Skin of body (tissue), 2 donors: Measurements from ENCODE around the gene HOXD3. TPM values are rescaled to one million over a fixed set of nuclear protein-coding genes. Genes with fewer than 3 reads are reported as not detected.

Source experiments
- DNase-seq: peaks from one replicate; lab custom pipeline; 2025; lab: John Stamatoyannopoulos, UW
- total RNA-seq: library from RNA; depleted of rRNA; stranded (reverse); fragments of >200 nt; gene quantifications from one replicate; pipeline ENCODE4 v1.2.3, GENCODE V29; 2014

The HOXD3 gene
- total RNA-seq, 1 donor from 2014 or later: 9.7 TPM

DNA sequence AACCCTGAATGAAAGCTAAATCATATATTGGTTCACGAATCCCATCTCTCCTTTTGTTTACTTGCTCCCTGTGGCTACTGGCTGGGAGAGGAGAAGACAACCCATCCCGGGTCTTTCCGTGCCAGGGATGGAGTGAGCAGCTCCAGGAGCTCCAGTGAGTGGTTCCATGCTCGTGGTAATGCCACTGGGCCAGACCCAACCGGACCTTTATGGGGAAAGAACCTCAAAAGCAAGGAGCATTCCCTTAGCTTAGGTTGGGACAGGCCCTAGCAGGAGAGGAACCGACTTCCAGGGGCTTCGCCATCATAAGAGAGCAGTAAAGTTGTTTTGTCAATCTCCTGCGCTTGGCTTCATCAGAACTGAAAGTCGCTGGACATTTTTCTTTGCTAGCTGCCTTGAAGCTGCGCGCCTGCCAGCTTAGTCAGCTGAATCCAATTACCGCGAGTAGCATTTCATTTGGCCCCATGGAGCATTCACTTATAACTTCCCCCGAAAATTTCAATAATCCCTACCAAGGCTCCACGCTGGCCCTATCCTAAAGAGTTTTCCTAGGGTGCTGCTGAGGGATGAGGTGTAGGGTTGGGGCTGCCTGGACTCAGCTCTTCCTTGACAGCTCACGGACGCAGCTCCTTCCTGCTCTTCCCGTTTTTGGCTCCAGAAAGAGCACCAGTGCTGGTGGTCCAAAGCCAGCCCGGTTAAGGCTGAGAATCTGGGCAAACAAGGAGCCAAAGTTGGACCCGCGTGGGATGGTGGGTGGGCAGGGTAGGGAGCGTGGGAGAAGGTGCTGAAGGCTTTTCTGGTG, 4.9 kb downstream of the HOXD3 start:
- DNase-seq: peak; percentile 78

DNA sequence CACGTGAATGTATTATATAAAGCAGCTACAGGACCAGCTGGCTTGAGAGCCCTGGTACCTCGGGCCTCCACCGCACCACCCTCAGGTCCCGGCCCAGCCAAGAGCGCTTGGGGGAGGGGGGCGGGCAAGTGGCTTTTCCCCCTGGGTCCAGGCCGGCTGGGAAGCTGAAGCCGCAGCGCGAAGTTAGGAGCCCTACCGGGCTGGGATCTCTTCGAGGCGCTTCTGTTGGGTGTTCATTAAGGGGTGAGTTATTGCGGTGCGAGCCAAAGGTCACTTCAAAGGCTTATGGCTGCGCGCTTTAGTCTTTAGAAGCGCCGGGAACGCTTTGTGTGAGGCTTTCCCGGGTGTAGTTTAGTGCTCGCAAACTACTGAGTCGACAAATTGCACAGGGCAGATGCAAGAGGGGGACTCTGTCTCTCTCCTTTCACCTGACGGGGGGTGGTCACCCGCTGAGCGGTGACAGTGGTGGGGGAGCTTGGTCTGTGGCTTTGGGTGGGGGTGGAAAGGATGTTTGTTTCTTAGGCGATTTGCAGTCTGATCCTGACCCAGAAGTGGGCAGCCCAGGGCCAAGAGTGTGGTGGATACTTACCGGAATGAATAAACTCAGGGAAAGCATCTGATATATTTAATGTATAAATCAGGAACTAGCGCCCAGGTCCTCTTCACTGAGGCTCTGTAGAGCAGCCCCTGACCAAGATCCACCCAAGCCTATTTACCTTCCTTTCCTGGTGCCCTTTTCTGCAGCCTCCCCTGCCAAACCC, 6.0 kb downstream of the HOXD3 start:
- no peak for DNase-seq

DNA sequence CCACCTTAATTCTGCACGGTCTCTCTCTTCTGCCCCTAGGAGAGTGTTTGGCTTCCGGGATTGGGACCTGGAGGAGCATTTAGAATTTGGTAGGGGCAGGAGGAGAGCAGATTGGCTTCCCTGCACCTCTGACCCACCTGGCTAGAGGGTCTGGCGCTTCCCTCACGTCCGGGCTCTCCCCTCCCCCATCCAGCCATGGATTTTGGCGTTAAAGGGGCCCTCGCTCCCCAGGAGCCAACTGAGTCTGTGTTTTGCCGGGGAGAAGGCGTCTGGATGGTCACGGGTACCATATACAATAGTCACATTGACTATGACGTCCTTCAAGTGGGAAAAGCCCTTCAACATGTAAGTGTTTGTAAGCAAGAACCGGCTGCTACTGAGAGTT, 6.6 kb downstream of the HOXD3 start:
- DNase-seq: no peak

DNA sequence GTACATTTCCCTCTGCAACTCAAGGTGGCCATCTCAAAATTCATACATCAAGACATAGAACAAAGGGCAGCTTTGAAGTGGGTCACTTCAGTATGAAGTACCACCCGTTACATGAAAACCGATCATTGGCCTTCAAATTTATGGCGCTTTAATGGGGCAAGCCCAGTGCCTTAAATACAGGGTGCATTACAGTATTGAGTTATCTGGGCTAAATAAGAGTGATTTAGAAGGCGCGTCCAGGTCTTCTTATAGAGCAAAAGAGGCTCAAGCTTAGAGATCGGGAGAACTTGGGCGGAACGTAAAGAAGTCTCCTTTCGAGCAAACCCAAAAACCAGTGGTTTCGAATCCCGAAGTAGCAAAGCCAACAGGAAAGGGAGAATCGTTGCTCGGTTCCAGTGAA, 7.1 kb downstream of the HOXD3 start:
- DNase-seq: no peak

DNA sequence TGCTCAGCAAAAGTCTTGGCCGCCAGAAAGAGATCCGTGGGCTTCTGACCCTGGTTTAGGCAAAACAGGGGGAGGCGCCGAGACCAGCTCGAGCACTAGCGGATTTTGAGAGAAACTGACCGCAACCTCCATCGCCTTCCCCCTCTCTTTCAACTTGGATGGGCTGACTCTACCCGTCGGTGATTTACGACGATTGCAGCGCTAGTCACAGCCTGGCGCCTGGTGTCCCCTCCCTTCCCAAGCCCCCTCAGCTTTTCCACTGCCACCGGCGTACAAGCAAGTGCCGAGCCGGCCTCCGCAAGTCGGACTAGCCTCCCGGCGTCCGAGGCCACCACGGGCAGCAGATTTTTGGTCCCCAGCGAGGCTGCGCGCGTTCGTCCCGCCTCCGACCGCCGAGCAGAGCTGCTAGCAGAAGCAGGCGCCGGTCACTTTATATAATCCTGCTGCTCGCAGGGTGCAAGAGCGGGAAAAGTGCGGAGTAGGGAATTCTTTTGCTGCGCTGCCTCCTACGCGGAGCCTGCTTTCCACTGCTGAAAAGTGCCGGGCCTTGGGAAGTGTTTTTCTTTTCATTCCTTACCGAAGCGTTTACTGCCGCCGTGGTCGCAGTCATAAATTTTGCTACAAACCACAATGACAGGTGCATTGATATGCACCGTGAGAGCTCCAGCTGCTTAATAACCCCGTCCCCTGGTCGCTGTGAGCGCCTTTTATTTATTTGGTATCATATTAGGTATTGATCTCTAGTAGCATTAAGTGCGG, 7.7 kb downstream of the HOXD3 start:
- no peak for DNase-seq

DNA sequence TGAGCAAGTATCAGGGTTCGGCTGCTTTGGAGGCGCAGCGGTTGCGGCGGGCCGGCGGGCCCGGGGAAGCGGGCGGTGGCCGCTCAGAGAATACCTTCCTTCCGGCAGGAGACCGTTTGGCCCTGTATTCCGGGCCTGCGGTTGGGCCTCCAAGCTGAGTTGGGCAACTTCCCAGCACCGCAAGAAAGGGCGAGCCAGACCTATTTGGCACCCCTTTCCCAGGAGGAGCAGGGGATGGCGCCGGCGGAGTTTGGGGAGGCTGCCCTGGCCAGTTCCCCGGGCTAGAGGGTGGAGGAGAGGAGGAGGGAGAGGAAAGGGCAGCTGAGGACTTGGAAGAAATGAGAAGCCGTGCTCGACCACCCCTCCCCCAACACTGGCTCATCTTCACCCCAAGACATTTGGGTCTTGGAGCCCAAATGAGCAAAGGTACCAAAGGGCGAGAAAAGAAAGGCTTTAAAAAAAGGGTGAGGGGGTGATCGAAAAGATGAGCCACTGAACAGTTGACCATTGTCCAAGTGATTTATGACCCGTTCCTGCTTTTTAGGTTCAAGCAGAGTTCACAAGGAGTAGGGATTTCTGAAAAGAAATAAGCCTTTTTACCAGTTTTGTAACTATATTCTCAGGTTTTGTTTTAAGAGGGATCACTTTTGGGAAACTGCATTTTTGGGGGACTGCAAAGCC, 8.4 kb downstream of the HOXD3 start:
- DNase-seq: no peak

DNA sequence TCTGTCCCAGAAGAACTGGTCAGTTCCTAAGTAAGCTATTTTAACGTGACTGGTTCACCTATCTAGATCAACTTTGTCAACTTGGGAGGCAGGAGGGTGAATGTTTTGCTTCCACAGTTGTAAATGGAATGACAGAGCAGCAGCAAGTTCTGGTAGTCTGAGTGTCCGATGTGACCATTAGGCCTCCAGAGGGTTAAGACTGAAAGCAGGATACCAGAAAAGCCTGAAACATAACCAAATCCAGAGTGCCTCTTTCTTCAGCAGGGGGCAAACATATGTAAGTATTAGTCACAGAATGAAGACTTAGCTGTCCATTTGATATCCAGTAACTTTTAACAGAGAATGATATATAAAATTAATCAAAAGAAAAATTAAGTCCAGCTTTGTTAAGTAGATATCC, 9.2 kb downstream of the HOXD3 start:
- no peak for DNase-seq

DNA sequence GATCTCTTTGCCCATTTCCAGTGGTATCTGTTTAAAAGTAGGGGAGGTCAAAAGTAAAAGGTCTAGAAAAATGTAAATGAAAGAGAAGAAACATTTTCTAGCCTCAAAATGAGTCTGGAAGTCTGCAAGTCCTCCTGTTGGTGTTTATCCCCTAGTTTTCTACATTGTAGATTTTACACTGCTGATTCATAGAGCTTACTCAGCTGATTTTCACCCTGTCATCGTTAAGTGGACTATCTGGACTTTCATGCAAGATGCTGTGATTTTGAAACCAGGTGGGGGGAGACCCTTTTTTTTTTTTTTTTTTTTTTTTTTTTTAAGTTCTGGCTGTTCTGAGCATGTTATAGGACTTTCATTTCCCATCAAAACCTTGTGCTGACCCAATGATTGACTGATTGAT, 10.3 kb downstream of the HOXD3 start:
- DNase-seq: no peak

DNA sequence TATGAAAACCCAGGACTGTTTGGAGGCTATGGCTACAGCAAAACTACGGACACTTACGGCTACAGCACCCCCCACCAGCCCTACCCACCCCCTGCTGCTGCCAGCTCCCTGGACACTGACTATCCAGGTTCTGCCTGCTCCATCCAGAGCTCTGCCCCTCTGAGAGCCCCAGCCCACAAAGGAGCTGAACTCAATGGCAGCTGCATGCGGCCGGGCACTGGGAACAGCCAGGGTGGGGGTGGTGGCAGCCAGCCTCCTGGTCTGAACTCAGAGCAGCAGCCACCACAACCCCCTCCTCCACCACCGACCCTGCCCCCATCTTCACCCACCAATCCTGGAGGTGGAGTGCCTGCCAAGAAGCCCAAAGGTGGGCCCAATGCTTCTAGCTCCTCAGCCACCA, 12.1 kb downstream of the HOXD3 start:
- DNase-seq: no peak

DNA sequence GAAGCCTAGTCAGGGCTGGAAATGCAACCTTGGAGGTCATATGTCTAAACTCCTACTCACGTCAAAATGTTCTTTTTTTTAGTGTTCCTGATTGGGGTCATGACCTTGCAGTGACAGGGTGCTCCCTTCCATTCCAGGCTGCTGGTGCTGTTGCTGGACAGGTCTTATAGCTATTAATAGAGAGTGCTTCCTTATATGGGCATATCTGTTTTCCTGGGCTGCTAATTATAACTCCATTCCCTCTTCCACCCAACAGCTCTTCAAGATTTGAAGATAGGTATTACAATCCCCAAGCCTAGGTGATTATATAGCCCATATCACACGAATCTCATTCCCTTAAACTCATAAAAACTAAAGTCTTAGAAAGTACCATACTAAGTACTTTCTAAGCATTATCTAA, 12.6 kb downstream of the HOXD3 start:
- no peak for DNase-seq

DNA sequence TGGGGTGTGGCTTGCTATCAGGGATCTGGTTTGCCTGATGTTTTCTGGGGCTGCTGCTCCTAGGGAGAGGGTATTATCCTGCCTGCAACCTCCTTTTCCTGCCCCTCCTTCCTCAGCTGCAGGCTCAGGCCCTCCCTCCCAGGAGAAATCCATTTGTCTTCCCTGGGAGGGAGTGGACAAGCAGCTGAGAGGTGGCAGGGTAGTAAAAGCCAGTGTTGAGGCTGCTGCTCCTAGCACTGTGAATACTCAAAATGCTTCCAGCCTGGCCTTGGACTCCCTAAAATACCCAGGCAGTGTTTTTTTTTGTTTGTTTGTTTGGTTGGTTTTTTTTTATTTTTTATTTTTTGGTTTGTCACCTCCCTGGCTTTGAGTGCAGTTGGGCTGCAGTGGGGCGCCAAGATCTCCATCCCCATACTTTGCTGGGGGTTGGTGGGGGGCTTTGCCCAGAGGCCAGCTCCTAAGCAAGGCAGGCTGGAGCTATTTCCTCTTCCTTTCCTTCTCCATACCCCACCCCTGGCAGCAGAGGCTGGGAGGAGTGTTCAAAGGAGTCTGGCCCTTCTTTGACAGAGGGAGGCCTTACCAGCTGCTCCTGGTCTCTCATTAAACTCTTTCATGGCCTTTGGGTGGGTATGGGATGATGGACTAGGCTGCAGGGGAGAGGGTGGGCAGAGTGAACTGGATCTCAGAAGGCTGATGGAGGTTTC, 13.6 kb downstream of the HOXD3 start:
- DNase-seq: no peak

DNA sequence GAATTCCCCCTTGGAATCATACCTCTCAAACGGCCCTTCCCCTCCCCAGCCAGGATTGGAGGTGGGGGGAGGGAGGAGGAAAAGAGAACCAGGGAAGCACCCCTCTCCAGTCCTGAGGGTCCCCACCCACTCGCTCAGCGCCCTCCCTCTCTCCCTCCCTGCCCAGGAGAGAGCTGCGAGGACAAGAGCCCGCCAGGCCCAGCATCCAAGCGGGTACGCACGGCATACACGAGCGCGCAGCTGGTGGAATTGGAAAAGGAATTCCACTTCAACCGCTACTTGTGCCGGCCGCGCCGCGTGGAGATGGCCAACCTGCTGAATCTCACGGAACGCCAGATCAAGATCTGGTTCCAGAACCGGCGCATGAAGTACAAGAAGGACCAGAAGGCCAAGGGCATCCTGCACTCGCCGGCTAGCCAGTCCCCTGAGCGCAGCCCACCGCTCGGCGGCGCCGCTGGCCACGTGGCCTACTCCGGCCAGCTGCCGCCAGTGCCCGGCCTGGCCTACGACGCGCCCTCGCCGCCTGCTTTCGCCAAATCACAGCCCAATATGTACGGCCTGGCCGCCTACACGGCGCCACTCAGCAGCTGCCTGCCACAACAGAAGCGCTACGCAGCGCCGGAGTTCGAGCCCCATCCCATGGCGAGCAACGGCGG, 14.4 kb downstream of the HOXD3 start:
- DNase-seq: no peak

DNA sequence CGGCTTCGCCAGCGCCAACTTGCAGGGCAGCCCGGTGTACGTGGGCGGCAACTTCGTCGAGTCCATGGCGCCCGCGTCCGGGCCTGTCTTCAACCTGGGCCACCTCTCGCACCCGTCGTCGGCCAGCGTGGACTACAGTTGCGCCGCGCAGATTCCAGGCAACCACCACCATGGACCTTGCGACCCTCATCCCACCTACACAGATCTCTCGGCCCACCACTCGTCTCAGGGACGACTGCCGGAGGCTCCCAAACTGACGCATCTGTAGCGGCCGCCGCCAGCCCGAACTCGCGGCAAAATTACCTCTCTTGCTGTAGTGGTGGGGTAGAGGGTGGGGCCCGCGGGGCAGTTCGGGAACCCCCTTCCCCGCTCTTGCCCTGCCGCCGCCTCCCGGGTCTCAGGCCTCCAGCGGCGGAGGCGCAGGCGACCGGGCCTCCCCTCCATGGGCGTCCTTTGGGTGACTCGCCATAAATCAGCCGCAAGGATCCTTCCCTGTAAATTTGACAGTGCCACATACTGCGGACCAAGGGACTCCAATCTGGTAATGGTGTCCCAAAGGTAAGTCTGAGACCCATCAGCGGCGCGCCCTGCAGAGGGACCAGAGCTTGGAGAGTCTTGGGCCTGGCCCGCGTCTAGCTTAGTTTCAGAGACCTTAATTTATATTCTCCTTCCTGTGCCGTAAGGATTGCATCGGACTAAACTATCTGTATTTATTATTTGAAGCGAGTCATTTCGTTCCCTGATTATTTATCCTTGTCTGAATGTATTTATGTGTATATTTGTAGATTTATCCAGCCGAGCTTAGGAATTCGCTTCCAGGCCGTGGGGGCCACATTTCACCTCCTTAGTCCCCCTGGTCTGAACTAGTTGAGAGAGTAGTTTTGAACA, 15.1 kb downstream of the HOXD3 start:
- no peak for DNase-seq

DNA sequence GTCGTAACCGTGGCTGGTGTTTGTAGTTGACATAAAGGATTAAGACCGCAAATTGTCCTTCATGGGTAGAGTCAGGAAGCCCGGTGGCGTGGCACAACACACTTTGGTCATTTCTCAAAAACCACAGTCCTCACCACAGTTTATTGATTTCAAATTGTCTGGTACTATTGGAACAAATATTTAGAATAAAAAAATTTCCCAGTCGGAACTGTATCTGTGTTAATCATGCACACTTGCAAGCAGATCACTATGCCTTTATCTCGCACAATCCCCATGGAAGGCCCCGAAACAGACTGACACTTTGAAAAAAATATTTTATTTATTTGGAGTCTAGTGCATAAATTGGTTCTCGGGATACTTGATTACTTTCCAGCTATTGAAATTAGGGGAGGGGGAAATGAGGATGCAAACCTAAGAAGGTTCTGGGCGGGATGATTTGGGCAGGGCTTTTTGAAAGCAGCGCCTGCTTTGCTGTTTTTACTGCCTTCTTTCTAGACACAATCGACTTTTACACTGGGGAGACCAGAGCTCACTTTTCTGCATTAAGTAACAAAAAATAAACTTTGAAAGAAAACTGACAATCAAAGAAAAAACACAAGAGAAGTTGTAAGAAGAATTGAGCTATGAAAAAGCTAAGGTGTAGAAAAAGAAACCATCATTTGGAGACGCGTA, 15.9 kb downstream of the HOXD3 start:
- no peak for DNase-seq

DNA sequence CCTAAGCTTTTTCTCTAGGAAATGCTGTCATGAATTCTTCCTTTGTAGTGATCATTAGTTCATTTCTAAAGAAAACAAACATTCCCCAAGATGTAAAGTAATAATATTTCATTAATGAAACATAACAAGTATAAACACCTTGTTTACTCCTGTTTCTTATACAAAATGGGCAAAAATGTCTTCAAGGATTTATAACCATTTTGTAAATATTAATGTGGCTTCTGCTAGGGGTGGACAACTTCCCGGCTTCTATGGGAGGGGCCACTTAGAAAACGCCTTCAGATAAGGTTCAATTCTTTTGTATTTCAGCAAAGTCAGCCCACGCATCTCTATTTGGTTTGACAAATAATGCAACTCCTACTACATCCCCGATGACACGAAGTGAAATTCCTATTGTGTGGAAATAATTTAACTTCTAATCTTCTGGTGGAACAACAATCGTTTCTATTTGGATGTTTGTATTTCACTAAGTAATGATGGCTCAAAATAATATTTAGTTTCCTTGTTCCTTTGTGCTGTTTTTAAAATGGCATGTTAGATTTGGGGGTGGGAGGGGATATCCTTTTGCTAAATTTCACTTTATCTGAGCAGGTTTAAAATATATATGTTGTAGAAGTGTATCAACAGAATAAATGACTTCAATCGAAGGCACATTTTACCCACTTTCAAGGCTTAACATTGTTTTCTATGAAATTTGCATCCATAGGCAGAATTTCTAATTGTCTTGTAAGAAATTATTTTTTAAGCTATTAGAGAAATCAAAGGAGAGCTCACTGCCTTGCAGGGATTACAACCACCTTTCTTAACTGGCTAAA, 16.7 kb downstream of the HOXD3 start:
- DNase-seq: no peak

DNA sequence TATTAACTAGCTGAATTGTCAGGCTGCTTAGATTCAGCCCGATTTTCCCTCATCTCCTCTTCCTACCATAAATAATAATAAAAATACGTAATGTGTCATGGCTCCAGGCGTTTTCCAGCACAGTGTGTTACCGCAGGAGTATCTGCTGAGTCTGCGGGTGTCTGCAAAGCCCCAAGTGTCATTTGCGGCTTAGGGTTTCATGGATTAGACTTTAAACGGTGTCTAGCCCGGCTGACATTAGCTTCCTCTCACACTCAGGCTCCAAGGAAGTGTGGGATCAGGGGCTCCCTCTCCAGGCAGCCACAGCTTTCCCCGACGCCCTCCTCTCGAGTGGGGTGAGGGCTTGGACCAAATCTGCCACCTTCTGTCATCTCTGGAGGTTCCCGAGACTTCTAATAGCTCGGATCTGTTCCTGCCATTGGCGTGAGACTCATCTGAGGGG, 17.3 kb downstream of the HOXD3 start:
- no peak for DNase-seq

DNA sequence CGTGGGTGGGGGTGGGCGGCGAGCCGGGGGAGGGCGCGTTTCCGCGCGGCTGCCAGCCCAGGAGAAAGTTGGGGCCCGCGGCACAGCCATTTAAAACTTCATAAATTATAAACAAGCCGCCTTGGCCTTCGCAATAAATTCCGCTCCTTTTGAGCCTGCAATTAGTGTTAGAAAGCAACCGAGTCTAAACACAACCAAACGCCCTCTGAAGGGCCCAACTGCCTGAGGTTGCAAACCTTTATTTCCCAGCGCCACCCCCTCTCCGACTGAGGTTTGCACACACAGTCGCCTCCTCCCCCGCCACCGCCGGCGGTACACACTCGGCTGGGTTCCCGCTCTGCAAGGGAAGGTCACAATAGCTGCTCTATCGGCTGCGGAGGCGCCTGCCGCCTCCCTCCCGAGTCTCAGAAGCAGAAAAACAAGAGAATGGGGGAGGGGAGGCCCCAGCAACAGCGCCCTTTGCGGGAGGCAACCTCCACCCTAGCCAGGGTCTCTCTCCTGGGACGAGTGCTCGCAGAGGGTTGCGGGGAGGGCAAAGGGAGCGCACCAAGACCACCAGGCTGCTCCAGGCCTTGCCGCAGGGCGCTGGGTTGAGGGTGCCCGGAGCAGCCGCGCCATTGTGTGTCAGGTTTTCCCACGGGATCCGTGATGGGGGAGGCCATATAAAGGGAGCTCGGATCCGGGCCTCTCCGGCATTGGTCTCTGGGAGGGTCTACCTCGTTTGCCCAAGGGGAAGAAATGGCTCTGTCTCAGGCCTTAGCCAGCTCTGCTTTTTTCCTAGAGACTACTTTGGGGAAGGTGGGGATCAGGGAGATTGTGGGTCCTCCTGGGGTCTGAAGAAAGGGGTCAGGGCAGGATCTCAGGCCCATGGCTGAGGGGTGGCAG, 18.0 kb downstream of the HOXD3 start:
- DNase-seq: no peak
